Progenitor cell of endocrine pancreas (in vitro differentiated cells): ENCODE data around the gene BAHD1. TPM values are rescaled to one million over a fixed set of nuclear protein-coding genes. Genes with fewer than 3 reads are reported as not detected.

Source experiments
- DNase-seq: peaks from one replicate; pipeline ENCODE4 v3.0.0; 2021; ENCODE audit warnings: low spot score; ENCODE audit not compliant: unreplicated experiment
- H3K27ac Mint-ChIP-seq: 2 replicates; pipeline ENCODE4 v1.8.0; 2021; ENCODE audit warnings: mild to moderate bottlenecking, moderate library complexity, mixed read lengths
- H3K27me3 Mint-ChIP-seq: 2 replicates; pipeline ENCODE4 v1.8.0; 2021; ENCODE audit warnings: mixed read lengths
- H3K36me3 Mint-ChIP-seq: 2 replicates; pipeline ENCODE4 v1.8.0; 2022; ENCODE audit warnings: mixed read lengths; ENCODE audit not compliant: insufficient read depth
- H3K4me1 Mint-ChIP-seq: 2 replicates; pipeline ENCODE4 v1.8.0; 2021; ENCODE audit warnings: low read depth, mixed read lengths
- H3K4me3 Mint-ChIP-seq: 2 replicates; pipeline ENCODE4 v1.8.0; 2021; ENCODE audit warnings: low read depth, mild to moderate bottlenecking, moderate library complexity, mixed read lengths
- H3K9me3 Mint-ChIP-seq: 2 replicates; pipeline ENCODE4 v1.8.0; 2021; ENCODE audit warnings: low read depth, mixed read lengths
- CTCF ChIP-seq: fragments of 200-600 bp; sonication (generic); IDR thresholded peaks from one replicate; pipeline ENCODE4 v1.5.0; 2021; ENCODE audit warnings: antibody characterized with exemption, mild to moderate bottlenecking; ENCODE audit not compliant: unreplicated experiment
- total RNA-seq: library from RNA; stranded (reverse); gene quantifications from 2 replicates; pipeline ENCODE4 v1.2.1, GENCODE V29; 2021

The BAHD1 gene
- total RNA-seq, 1 donor from 2014 or later: 24.1 TPM

- H3K27me3 Mint-ChIP-seq: no peaks in the 10 kb centered on the region
- no peak for TF ChIP-seq CTCF
- no peaks in the 10 kb centered on the region for H3K9me3 Mint-ChIP-seq
- peaks cover 6% of the 10 kb centered on the region for H3K4me1 Mint-ChIP-seq
- no peak overlapping the region for H3K27ac Mint-ChIP-seq
- H3K36me3 Mint-ChIP-seq: no peaks in the 10 kb centered on the region
- DNase-seq: no peak
- no peak overlapping the region for H3K4me3 Mint-ChIP-seq
Observed at GRCh38 chr15:40458495-40459371, 18.0 kb downstream of the BAHD1 start.

- Mint-ChIP-seq H3K27me3 (no peaks in the 10 kb centered on the region), H3K36me3 (no peaks in the 10 kb centered on the region), H3K4me1 (peaks cover 6% of the 10 kb centered on the region), H3K4me3 (no peak overlapping the region), H3K9me3 (no peaks in the 10 kb centered on the region), H3K27ac (no peak overlapping the region)
- DNase-seq: no peak
- TF ChIP-seq CTCF: no peak
Observed at GRCh38 chr15:40459391-40460015, 18.8 kb downstream of the BAHD1 start.

- peaks cover under 1% of the 10 kb centered on the region for H3K36me3 Mint-ChIP-seq
- H3K4me1 Mint-ChIP-seq: no peaks in the 10 kb centered on the region
- no peak overlapping the region for H3K27ac Mint-ChIP-seq
- TF ChIP-seq CTCF: no peak
- DNase-seq: no peak
- no peaks in the 10 kb centered on the region for H3K27me3 Mint-ChIP-seq
- H3K4me3 Mint-ChIP-seq: no peak overlapping the region
- H3K9me3 Mint-ChIP-seq: no peaks in the 10 kb centered on the region
Observed at GRCh38 chr15:40460404-40460803, 19.7 kb downstream of the BAHD1 start.

GRCh38 chr15:40461958-40462357, 21.2 kb downstream of the BAHD1 start:
- no peak overlapping the region for H3K27ac Mint-ChIP-seq
- no peaks in the 10 kb centered on the region for H3K4me1 Mint-ChIP-seq
- H3K36me3 Mint-ChIP-seq: peaks cover 2% of the 10 kb centered on the region
- no peak for TF ChIP-seq CTCF
- H3K9me3 Mint-ChIP-seq: no peaks in the 10 kb centered on the region
- no peak for DNase-seq
- H3K27me3 Mint-ChIP-seq: no peaks in the 10 kb centered on the region
- no peak overlapping the region for H3K4me3 Mint-ChIP-seq

- Mint-ChIP-seq H3K4me3 (no peak overlapping the region), H3K36me3 (peaks cover 2% of the 10 kb centered on the region), H3K4me1 (no peaks in the 10 kb centered on the region), H3K27ac (no peak overlapping the region), H3K9me3 (no peaks in the 10 kb centered on the region), H3K27me3 (no peaks in the 10 kb centered on the region)
- no peak for DNase-seq
- TF ChIP-seq CTCF: no peak
Observed at GRCh38 chr15:40463279-40463678, 22.5 kb downstream of the BAHD1 start.
